ENCODE data around the gene AOC3. TPM values are rescaled to one million over a fixed set of nuclear protein-coding genes. Genes with fewer than 3 reads are reported as not detected.

AOC3 gene
- total and polyA plus RNA-seq, 2 of the 13 experiments (the other 11 are each of a cell fraction or from before 2014, with no cell fraction given), result 8.7 to 51.7 TPM

GRCh38 chr17:42895185-42895555 lies 44.2 kb downstream of the AOC3 start (continued):
- TF ChIP-seq, protein P1, sequence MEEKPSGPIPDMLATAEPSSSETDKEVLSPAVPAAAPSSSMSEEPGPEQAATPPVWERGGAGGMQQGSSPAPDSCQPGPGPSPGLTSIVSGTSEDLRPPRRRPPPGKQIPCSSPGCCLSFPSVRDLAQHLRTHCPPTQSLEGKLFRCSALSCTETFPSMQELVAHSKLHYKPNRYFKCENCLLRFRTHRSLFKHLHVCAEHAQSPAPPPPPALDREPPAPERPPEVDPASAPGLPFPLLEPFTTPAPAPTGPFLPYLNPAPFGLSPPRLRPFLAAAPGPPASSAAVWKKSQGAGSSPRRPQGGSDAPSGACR (CRISPR knock-in tag; IDR thresholded peaks at IDR 0.05), result no peak
- no peak for TF ChIP-seq TOE1 (CRISPR knock-in tag; IDR thresholded peaks at IDR 0.05)
- TF ChIP-seq ETV5 (CRISPR knock-in tag; IDR thresholded peaks at IDR 0.05; ENCODE audit: borderline replicate concordance), result peak; percentile 14; the same call in 1 of the 2 replicates
- TF ChIP-seq ZNF501 (CRISPR knock-in tag; IDR thresholded peaks at IDR 0.05), result 0 out of 2 replicates have a peak, but pooled peaks have one; percentile 35
- TF ChIP-seq KDM4B (CRISPR knock-in tag; IDR thresholded peaks at IDR 0.05), result 0 out of 2 replicates have a peak, but pooled peaks have one; percentile 28
- TF ChIP-seq NFE2 (CRISPR knock-in tag; IDR thresholded peaks at IDR 0.05), result no peak
- TF ChIP-seq FOSL2 (CRISPR knock-in tag; IDR thresholded peaks at IDR 0.05), result peak; percentile 88
- TF ChIP-seq DMAP1 (CRISPR knock-in tag; IDR thresholded peaks at IDR 0.05), result no peak
- 0 out of 2 replicates have a peak, but pooled peaks have one; percentile 10 for TF ChIP-seq ZFX (CRISPR knock-in tag; IDR thresholded peaks at IDR 0.05; ENCODE audit: low read depth)
- TF ChIP-seq, protein P2, sequence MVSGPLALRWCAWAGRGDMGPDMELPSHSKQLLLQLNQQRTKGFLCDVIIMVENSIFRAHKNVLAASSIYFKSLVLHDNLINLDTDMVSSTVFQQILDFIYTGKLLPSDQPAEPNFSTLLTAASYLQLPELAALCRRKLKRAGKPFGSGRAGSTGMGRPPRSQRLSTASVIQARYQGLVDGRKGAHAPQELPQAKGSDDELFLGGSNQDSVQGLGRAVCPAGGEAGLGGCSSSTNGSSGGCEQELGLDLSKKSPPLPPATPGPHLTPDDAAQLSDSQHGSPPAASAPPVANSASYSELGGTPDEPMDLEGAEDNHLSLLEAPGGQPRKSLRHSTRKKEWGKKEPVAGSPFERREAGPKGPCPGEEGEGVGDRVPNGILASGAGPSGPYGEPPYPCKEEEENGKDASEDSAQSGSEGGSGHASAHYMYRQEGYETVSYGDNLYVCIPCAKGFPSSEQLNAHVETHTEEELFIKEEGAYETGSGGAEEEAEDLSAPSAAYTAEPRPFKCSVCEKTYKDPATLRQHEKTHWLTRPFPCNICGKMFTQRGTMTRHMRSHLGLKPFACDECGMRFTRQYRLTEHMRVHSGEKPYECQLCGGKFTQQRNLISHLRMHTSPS (CRISPR knock-in tag; IDR thresholded peaks at IDR 0.05; ENCODE audit: low read depth), result peak; percentile 38; the same call in 1 of the 2 replicates
- TF ChIP-seq ZNF576 (CRISPR knock-in tag; IDR thresholded peaks at IDR 0.05), result no peak
- 0 out of 2 replicates have a peak, but pooled peaks have one; percentile 14 for TF ChIP-seq NCOA2 (CRISPR knock-in tag; IDR thresholded peaks at IDR 0.05)
- TF ChIP-seq ZNF441 (CRISPR knock-in tag; IDR thresholded peaks at IDR 0.05; ENCODE audit: borderline replicate concordance), result 0 out of 2 replicates have a peak, but pooled peaks have one; percentile 27

Data from HepG2 (cell line).